ENCODE results near the gene HSPA6. TPM values are rescaled to one million over a fixed set of nuclear protein-coding genes. Genes with fewer than 3 reads are reported as not detected.

The HSPA6 gene
- total RNA-seq, 2 experiments from 2014 or later: 0.36 to 0.45 TPM

GRCh38 chr1:161499099-161500039, 25.0 kb upstream of the HSPA6 start:
- ChIA-PET POLR2A (no interaction called here), CTCF (interaction anchor here (1.3 to 3.0 kb wide), 2 partner anchors 12 to 15 kb away, joined by 4 to 11 read pairs; no protein-coding TSS in a partner anchor)
- Mint-ChIP-seq H3K4me1 (ENCODE audit: low read depth) (peaks cover 7% of the 10 kb centered on the region), H3K9me3 (no peaks in the 10 kb centered on the region), H3K4me3 (no peak overlapping the region), H3K36me3 (ENCODE audit: low read depth) (no peaks in the 10 kb centered on the region), H3K27me3 (peaks cover 22% of the 10 kb centered on the region), H3K27ac (no peak overlapping the region)
- intact Hi-C loops (cut with micrococcal nuclease): no loop called here
- no peak for DNase-seq
- TF ChIP-seq CTCF (IDR thresholded peaks at IDR 0.05): no peak
- no peak for ATAC-seq

GRCh38 chr1:161501234-161501633, 23.1 kb upstream of the HSPA6 start:
- ChIA-PET POLR2A (no interaction called here), CTCF (interaction anchor here (2.1 kb wide), 1 partner anchor 14 kb away, joined by 9 read pairs; no protein-coding TSS in a partner anchor)
- no peak overlapping the region for H3K4me3 Mint-ChIP-seq
- no peaks in the 10 kb centered on the region for H3K36me3 Mint-ChIP-seq (ENCODE audit: low read depth)
- no peaks in the 10 kb centered on the region for H3K9me3 Mint-ChIP-seq
- TF ChIP-seq CTCF (IDR thresholded peaks at IDR 0.05): no peak
- peaks cover 22% of the 10 kb centered on the region for H3K27me3 Mint-ChIP-seq
- no peak overlapping the region for H3K27ac Mint-ChIP-seq
- DNase-seq: no peak
- intact Hi-C loops (cut with micrococcal nuclease): no loop called here
- no peak for ATAC-seq
- H3K4me1 Mint-ChIP-seq (ENCODE audit: low read depth): peaks cover 9% of the 10 kb centered on the region

- no peak overlapping the region for H3K27ac Mint-ChIP-seq
- no peak for ATAC-seq
- peaks cover 27% of the 10 kb centered on the region for H3K27me3 Mint-ChIP-seq
- POLR2A ChIA-PET: interaction anchor here (1.5 kb wide), 1 partner anchor 9 kb away, joined by 4 read pairs; no protein-coding TSS in a partner anchor
- CTCF ChIA-PET: interaction anchor here (2.1 kb wide), 1 partner anchor 15 kb away, joined by 9 read pairs; no protein-coding TSS in a partner anchor
- intact Hi-C loops (cut with micrococcal nuclease): no loop called here
- TF ChIP-seq CTCF (IDR thresholded peaks at IDR 0.05): no peak
- peaks cover 18% of the 10 kb centered on the region for H3K4me1 Mint-ChIP-seq (ENCODE audit: low read depth)
- H3K4me3 Mint-ChIP-seq: no peak overlapping the region
- no peak for DNase-seq
- H3K36me3 Mint-ChIP-seq (ENCODE audit: low read depth): no peaks in the 10 kb centered on the region
- no peaks in the 10 kb centered on the region for H3K9me3 Mint-ChIP-seq
These were observed 22.2 kb upstream of the HSPA6 start for GRCh38 chr1:161502181-161502580.

DNA sequence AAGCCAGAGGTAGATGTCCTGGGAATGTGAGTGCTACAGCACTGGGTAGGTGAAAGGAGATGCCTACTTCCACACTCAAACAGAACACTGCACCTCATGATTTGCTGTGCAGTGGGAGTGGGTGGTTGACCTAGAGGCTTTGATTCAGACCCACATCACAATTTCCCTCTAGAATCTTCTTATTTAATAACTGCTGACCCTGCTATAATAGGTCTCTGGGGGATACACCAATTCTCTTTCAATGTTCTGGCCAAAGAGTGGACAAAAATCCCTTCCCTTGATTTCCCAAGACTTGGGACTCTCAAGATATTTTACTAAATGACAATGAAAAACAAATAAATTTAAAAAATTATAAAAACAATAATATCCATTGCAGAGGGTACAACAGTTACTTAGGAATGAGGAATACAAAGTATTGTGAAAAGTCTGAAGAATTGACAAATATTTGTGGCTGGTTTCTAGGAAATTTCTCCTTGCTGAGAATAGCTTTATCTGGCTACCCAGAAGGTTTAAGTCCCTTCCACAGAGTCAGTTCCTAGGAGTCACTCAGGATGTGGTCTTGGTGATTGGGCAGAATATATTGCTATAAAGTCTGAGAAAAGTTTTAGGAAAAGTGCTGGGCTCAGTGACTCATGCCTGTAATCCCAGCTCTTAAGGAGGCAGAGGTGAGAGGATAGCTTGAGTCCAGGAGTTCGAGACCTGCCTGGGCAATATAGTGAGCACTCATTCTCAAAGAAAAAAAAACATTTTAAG, 21.5 kb upstream of the HSPA6 start:
- Mint-ChIP-seq H3K4me3 (no peak overlapping the region), H3K9me3 (no peaks in the 10 kb centered on the region), H3K27ac (no peak overlapping the region), H3K27me3 (peaks cover 28% of the 10 kb centered on the region), H3K4me1 (ENCODE audit: low read depth) (peaks cover 18% of the 10 kb centered on the region), H3K36me3 (ENCODE audit: low read depth) (no peaks in the 10 kb centered on the region)
- ATAC-seq (no peak), DNase-seq (no peak)
- ChIA-PET CTCF (interaction anchor here (2.1 kb wide), 1 partner anchor 16 kb away, joined by 9 read pairs; no protein-coding TSS in a partner anchor), POLR2A (interaction anchor here (1.5 kb wide), 1 partner anchor 8 kb away, joined by 4 read pairs; no protein-coding TSS in a partner anchor)
- intact Hi-C loops (cut with micrococcal nuclease): no loop called here
- no peak for TF ChIP-seq CTCF (IDR thresholded peaks at IDR 0.05)

Data from activated CD8-positive, alpha-beta T cell treated with anti-CD3 and anti-CD28 coated beads for 36 hours (primary cell).